K562 (cell line): Measurements from ENCODE around the gene PRKD2.
A peak's percentile ranks its signal among the peaks of the same experiment; 100 is the strongest.

Experiments used
- ATF3 ChIP-seq, 2 experiments: fragments of 450-650 bp in 1 of 2; sonication (generic) in 1 of 2; formaldehyde crosslinking in 1 of 2; IDR thresholded peaks in 1 of 2; conservative IDR thresholded peaks in 1 of 2; 2 replicates each; pipeline versions ENCODE4 v1.6.1 to v1.8.1; 2016 to 2023; ENCODE audit warnings: mild to moderate bottlenecking in 2 of 2, moderate library complexity in 2 of 2, inconsistent platforms in 1 of 2, missing genetic modification reagents in 1 of 2
- CC2D1A ChIP-seq: fragments of 450-650 bp; IDR thresholded peaks from 2 replicates; pipeline ENCODE4 v1.6.1; 2017; ENCODE audit warnings: mild to moderate bottlenecking
- CHD2 ChIP-seq: IDR thresholded peaks from 2 replicates; pipeline ENCODE4 v1.6.1; 2011; ENCODE audit warnings: low read depth, low read length
- ETV6 ChIP-seq, 3 experiments: fragments of 150-350 bp in 1 of 3; sonication (generic) in 1 of 3; formaldehyde crosslinking in 1 of 3; IDR thresholded peaks; 2 replicates each; pipeline versions ENCODE4 v1.6.1 to v1.8.0; 2014 to 2022; ENCODE audit warnings: borderline replicate concordance in 2 of 3, low read depth in 2 of 3, antibody characterized with exemption in 1 of 3, low read length in 1 of 3, mild to moderate bottlenecking in 1 of 3, missing genetic modification reagents in 1 of 3
- RHOXF2B ChIP-seq: fragments of 250-450 bp; sonication (Bioruptor Pico); conservative IDR thresholded peaks from 2 replicates; pipeline ENCODE4 v1.5.1; 2021
- TF ChIP-seq, protein P1 (sequence below), 3 experiments: IDR thresholded peaks in 2 of 3; conservative IDR thresholded peaks in 1 of 3; 2 replicates each; pipeline ENCODE4 v1.5.1; 2011 to 2012; ENCODE audit warnings: low read length in 3 of 3, mild to moderate bottlenecking in 3 of 3, control low read depth in 2 of 3, improper control_type of control experiment in 1 of 3, inconsistent platforms in 1 of 3, low read depth in 1 of 3, mixed read lengths in 1 of 3, moderate library complexity in 1 of 3; ENCODE audit not compliant: insufficient read depth in 2 of 3

DNA sequence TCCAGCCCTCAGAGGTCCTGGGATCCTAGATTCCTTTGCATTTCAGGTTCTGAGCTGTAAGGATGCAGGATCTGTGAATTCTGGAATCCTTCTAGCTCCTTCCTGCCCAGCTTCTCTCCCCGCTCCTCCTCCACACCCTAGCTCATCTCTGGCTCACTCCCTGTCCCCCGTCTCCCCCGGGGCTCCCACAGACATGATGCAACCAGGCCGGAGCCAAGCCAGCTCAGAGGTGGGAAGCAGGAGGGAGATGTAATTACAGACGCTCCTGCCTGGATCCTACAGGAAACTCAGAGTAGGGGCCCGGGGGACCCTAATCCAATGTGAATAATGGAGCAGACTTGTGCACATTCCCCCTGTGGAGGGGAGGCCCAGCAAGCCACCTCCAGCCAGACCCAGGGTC lies 85.4 kb downstream of the PRKD2 start:
- TF ChIP-seq, protein P1, sequence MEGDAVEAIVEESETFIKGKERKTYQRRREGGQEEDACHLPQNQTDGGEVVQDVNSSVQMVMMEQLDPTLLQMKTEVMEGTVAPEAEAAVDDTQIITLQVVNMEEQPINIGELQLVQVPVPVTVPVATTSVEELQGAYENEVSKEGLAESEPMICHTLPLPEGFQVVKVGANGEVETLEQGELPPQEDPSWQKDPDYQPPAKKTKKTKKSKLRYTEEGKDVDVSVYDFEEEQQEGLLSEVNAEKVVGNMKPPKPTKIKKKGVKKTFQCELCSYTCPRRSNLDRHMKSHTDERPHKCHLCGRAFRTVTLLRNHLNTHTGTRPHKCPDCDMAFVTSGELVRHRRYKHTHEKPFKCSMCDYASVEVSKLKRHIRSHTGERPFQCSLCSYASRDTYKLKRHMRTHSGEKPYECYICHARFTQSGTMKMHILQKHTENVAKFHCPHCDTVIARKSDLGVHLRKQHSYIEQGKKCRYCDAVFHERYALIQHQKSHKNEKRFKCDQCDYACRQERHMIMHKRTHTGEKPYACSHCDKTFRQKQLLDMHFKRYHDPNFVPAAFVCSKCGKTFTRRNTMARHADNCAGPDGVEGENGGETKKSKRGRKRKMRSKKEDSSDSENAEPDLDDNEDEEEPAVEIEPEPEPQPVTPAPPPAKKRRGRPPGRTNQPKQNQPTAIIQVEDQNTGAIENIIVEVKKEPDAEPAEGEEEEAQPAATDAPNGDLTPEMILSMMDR (IDR thresholded peaks at IDR 0.05 in 2 of 3, conservative IDR thresholded peaks at IDR 0.05 in 1 of 3; ENCODE audit: insufficient read depth in 2 of 3, low read depth in 1 of 3, low read length in 3 of 3), result no peak
- TF ChIP-seq ETV6 (IDR thresholded peaks at IDR 0.05; ENCODE audit: borderline replicate concordance in 1 of 2, low read depth in 2 of 2, low read length in 1 of 2) (no peak), ETV6 (CRISPR knock-in tag; IDR thresholded peaks at IDR 0.05; ENCODE audit: borderline replicate concordance) (no peak), ATF3 (IDR thresholded peaks at IDR 0.05) (peak; percentile 67), ATF3 (CRISPR knock-in tag; conservative IDR thresholded peaks at IDR 0.05) (no peak), CC2D1A (no peak), RHOXF2B (no peak), CHD2 (no peak)
